ENCODE data around the gene NR1I2. TPM values are rescaled to one million over a fixed set of nuclear protein-coding genes. Genes with fewer than 3 reads are reported as not detected.

The NR1I2 gene
- total RNA-seq, 1 experiment from 2014 or later = not detected

DNA sequence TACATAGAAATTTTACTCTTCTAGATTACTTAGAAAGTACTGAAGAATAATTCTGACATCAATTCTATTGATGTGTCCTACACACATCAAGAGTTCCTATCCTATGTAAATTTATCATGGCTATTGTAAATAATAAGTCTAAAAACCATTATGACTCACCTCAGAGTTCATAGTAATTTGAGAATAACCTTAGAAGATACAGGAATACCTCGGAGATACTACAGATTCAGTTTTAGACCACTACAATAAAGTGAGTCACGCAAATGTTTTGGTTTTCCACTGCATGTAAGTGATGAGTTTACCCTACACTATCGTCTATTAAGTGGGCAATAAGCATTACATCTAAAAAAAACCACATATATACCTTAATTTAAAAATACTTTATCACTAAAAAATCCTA is 74.8 kb downstream of the NR1I2 start:
- DNase-seq (ENCODE audit: low read depth) = no peak
- in situ Hi-C loops (cut with HindIII; ENCODE audit: low pct_unique_long_range_greater_than_20kb, low sequenced_read_pairs) = no loop called here

DNA sequence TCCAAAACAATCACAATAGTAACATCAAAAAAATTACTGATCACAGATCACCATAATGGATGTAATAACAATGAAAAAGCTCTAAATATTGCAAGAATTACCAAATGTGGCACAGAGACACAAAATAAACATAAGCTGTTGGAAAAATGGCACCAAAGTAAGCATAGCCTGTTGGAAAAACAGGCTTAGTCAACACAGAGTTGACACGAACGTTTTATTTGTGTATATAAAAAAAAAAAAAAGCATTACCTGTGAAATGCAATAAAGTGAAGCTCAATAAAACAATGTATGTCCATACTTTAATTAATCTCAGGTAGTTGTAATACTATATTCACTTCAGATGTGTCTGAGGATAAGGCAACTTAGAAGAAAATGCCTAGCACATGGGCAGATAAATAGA is 77.1 kb downstream of the NR1I2 start:
- DNase-seq (ENCODE audit: low read depth) = no peak
- in situ Hi-C loops (cut with HindIII; ENCODE audit: low pct_unique_long_range_greater_than_20kb, low sequenced_read_pairs) = no loop called here

DNA sequence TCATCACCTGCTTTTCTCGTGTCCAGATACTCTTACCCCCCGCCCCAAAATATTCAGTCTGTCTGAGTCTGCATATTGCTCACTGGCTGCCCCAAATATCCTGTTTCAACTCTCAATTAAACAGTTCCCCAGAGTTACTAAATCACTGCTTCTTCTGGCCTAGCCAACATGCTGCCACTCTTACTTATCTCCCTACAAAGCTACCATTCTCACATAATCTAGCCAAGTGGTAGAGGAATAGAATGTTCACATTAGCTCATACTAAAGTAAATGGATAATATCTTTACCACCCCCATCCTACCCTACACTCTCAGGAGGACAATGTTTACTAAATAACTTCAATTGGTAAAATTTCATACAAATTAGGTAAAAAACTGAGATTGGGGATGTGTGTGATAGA is 77.8 kb downstream of the NR1I2 start:
- DNase-seq (ENCODE audit: low read depth) = no peak
- in situ Hi-C loops (cut with HindIII; ENCODE audit: low pct_unique_long_range_greater_than_20kb, low sequenced_read_pairs) = no loop called here

- in situ Hi-C loops (cut with HindIII; ENCODE audit: low pct_unique_long_range_greater_than_20kb, low sequenced_read_pairs) = no loop called here
Observed at GRCh38 chr3:119861681-119862080, 79.8 kb downstream of the NR1I2 start.

DNA sequence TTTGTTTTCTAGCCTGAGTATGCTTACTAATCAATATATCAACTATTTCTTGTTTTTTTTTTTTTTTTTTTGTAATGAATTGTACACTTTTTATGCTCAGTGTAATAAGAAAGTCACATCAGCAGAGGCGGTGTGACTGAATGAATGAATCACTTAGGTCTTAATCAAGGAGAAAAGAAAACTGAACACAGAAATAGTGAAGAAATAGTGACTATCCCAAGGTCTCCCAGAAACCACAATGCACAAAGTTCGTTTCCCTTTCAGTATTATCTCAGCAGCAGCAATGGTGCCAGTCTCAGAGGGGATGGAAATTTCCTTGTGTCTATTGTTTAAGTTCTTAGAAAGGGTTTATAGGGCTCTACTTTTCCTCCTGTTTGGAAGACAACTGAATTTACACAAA is 80.7 kb downstream of the NR1I2 start:
- in situ Hi-C loops (cut with HindIII; ENCODE audit: low pct_unique_long_range_greater_than_20kb, low sequenced_read_pairs) = no loop called here
- no peak for DNase-seq (ENCODE audit: low read depth)

More at GRCh38 chr3:119861681-119862080, 79.8 kb downstream of the NR1I2 start:
- DNase-seq (ENCODE audit: low read depth) = no peak

- in situ Hi-C loops (cut with HindIII; ENCODE audit: low pct_unique_long_range_greater_than_20kb, low sequenced_read_pairs) = no loop called here
Observed at GRCh38 chr3:119864476-119864875, 82.6 kb downstream of the NR1I2 start.

More at GRCh38 chr3:119864476-119864875, 82.6 kb downstream of the NR1I2 start:
- no peak for DNase-seq (ENCODE audit: low read depth)

Other genes starting within 250 kb of the NR1I2 start
- not detected in 2 replicates for gene CD80, start 222.5 kb upstream of the NR1I2 start, total RNA-seq (2014; rRNA removed; shearing (Covaris generic); ENCODE audit: low replicate concordance)
- gene ADPRH, start 202.6 kb upstream of the NR1I2 start, total RNA-seq (2014; rRNA removed; shearing (Covaris generic); ENCODE audit: low replicate concordance) = 1.7 and 2.2 TPM in 2 replicates
- 10.6 and 17.7 TPM in 2 replicates for gene PLA1A, start 184.2 kb upstream of the NR1I2 start, total RNA-seq (2014; rRNA removed; shearing (Covaris generic); ENCODE audit: low replicate concordance)
- gene POPDC2, start 121.5 kb upstream of the NR1I2 start, total RNA-seq (2014; rRNA removed; shearing (Covaris generic); ENCODE audit: low replicate concordance) = not detected in 2 replicates
- 8.6 and 22.3 TPM in 2 replicates for gene COX17, start 104.7 kb upstream of the NR1I2 start, total RNA-seq (2014; rRNA removed; shearing (Covaris generic); ENCODE audit: low replicate concordance)
- 0.17 and 4.5 TPM in 2 replicates for gene CFAP91, start 79.1 kb upstream of the NR1I2 start, total RNA-seq (2014; rRNA removed; shearing (Covaris generic); ENCODE audit: low replicate concordance)

All from Caki2 (cell line).